ENCODE measurements around the gene CDK13. TPM values are rescaled to one million over a fixed set of nuclear protein-coding genes. Genes with fewer than 3 reads are reported as not detected.

Gene CDK13
- total RNA-seq, 1 donor: 109 TPM

DNA sequence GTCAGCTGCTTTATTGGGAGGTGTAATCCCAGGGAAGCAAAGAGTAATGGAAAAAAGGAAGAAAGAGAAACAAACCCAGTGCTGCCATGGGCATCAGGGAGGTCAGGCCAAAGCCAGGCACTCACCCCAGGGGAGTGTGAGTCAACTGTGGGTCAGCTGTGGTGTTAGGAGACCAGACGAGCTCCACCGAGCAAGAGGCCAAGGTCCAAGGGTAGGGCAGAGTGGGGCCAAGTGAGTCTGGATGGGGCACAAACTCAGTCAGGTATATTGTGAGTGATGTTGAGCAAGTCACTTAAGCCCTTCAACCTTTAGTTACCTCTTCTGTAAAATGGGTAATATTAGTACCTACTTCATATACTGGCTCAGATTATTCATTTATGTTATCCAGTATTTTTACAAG, 30.4 kb upstream of the CDK13 start:
- Histone ChIP-seq H3K4me1 (ENCODE audit: insufficient read depth, low read length) (no peaks in the 10 kb centered on the region), H3K36me3 (ENCODE audit: insufficient read depth, low read length) (no peaks in the 10 kb centered on the region), H3K27me3 (ENCODE audit: insufficient read depth, low read length) (peaks cover 16% of the 10 kb centered on the region), H3K4me2 (ENCODE audit: insufficient read depth, low read length) (no peak overlapping the region), H3K9me3 (ENCODE audit: low read depth, low read length) (no peaks in the 10 kb centered on the region), H3K27ac (ENCODE audit: low read depth, low read length) (no peak overlapping the region), H4K20me1 (ENCODE audit: insufficient read depth, low read length) (no peaks in the 10 kb centered on the region), H3K79me2 (ENCODE audit: insufficient read depth, low read length) (no peaks in the 10 kb centered on the region), H2AFZ (ENCODE audit: low read length) (no peak overlapping the region), H3K4me3 (ENCODE audit: insufficient read depth, low read length) (no peak overlapping the region)
- no peak for TF ChIP-seq CTCF (IDR thresholded peaks at IDR 0.05; ENCODE audit: extremely low read depth, low read depth, low read length)
- no peak for DNase-seq (ENCODE audit: insufficient read length, low spot score, missing footprints)

DNA sequence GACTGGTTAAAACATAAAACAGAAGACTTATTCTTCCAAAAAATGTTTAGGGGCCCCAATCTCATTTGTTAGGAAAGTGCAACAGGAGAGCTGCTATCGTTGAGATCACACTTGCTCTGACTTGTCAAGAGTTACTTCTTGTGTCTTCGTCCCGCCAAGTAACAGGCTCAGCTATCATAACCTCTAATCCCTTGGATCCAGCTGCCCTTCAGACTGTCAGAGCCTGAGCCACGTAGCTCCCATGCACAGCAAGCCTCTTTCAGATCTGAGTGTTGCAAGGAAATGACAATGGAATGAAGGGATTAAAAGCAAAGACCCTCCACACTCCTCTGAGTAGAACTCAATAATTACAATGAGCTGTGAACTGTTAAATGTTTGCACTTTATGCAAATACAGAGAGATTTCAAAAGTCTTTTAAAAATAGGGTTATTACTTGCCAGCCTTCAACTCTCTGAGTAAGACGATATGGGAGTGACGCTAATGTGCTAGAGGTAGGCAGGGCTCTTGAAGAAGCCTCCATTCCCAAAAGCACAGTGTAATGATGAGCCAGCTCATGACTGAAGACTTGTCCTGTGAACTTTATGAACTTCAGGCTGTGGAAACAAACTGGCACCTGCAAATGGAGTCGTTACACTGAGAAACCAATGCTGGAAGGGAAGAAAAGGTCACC, 28.4 kb upstream of the CDK13 start:
- H3K27ac ChIP-seq (ENCODE audit: low read depth, low read length): no peak overlapping the region
- no peaks in the 10 kb centered on the region for H3K36me3 ChIP-seq (ENCODE audit: insufficient read depth, low read length)
- H4K20me1 ChIP-seq (ENCODE audit: insufficient read depth, low read length): no peaks in the 10 kb centered on the region
- no peaks in the 10 kb centered on the region for H3K79me2 ChIP-seq (ENCODE audit: insufficient read depth, low read length)
- no peak overlapping the region for H3K4me3 ChIP-seq (ENCODE audit: insufficient read depth, low read length)
- H3K4me2 ChIP-seq (ENCODE audit: insufficient read depth, low read length): no peak overlapping the region
- H3K4me1 ChIP-seq (ENCODE audit: insufficient read depth, low read length): no peaks in the 10 kb centered on the region
- no peak for TF ChIP-seq CTCF (IDR thresholded peaks at IDR 0.05; ENCODE audit: extremely low read depth, low read depth, low read length)
- no peaks in the 10 kb centered on the region for H3K9me3 ChIP-seq (ENCODE audit: low read depth, low read length)
- no peak overlapping the region for H2AFZ ChIP-seq (ENCODE audit: low read length)
- peaks cover 13% of the 10 kb centered on the region for H3K27me3 ChIP-seq (ENCODE audit: insufficient read depth, low read length)
- DNase-seq (ENCODE audit: insufficient read length, low spot score, missing footprints): no peak

DNA sequence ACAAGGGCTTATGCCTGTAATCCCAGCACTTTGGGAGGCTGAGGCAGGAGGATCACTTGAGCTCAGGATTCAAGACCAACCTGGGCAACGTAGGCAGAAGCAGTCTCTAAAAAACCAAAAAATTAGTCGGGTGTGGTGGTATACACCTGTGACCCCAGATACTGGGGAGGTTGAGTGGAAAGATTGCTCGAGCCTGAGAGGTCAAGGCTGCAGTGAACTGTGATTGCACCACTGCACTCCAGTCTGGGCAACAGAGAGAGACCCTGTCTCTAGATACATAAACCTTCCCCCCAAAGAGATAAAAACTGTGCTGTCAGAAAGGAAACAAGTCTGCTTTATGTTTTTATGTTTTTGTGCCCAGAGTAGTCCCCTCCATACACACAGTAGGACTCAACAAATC, 27.5 kb upstream of the CDK13 start:
- TF ChIP-seq CTCF (IDR thresholded peaks at IDR 0.05; ENCODE audit: extremely low read depth, low read depth, low read length): no peak
- peaks cover 9% of the 10 kb centered on the region for H3K27me3 ChIP-seq (ENCODE audit: insufficient read depth, low read length)
- H4K20me1 ChIP-seq (ENCODE audit: insufficient read depth, low read length): no peaks in the 10 kb centered on the region
- H2AFZ ChIP-seq (ENCODE audit: low read length): no peak overlapping the region
- H3K79me2 ChIP-seq (ENCODE audit: insufficient read depth, low read length): no peaks in the 10 kb centered on the region
- H3K36me3 ChIP-seq (ENCODE audit: insufficient read depth, low read length): no peaks in the 10 kb centered on the region
- H3K27ac ChIP-seq (ENCODE audit: low read depth, low read length): no peak overlapping the region
- DNase-seq (ENCODE audit: insufficient read length, low spot score, missing footprints): no peak
- no peak overlapping the region for H3K4me2 ChIP-seq (ENCODE audit: insufficient read depth, low read length)
- H3K4me3 ChIP-seq (ENCODE audit: insufficient read depth, low read length): no peak overlapping the region
- no peaks in the 10 kb centered on the region for H3K4me1 ChIP-seq (ENCODE audit: insufficient read depth, low read length)
- no peaks in the 10 kb centered on the region for H3K9me3 ChIP-seq (ENCODE audit: low read depth, low read length)

GRCh38 chr7:39923091-39923490, 27.0 kb upstream of the CDK13 start:
- Histone ChIP-seq H4K20me1 (ENCODE audit: insufficient read depth, low read length) (no peaks in the 10 kb centered on the region), H3K27ac (ENCODE audit: low read depth, low read length) (no peak overlapping the region), H3K4me1 (ENCODE audit: insufficient read depth, low read length) (no peaks in the 10 kb centered on the region), H3K79me2 (ENCODE audit: insufficient read depth, low read length) (no peaks in the 10 kb centered on the region), H3K9me3 (ENCODE audit: low read depth, low read length) (no peaks in the 10 kb centered on the region), H3K4me3 (ENCODE audit: insufficient read depth, low read length) (no peak overlapping the region), H3K27me3 (ENCODE audit: insufficient read depth, low read length) (peaks cover 8% of the 10 kb centered on the region), H3K36me3 (ENCODE audit: insufficient read depth, low read length) (no peaks in the 10 kb centered on the region), H3K4me2 (ENCODE audit: insufficient read depth, low read length) (no peak overlapping the region), H2AFZ (ENCODE audit: low read length) (no peak overlapping the region)
- no peak for TF ChIP-seq CTCF (IDR thresholded peaks at IDR 0.05; ENCODE audit: extremely low read depth, low read depth, low read length)
- DNase-seq (ENCODE audit: insufficient read length, low spot score, missing footprints): no peak
